ENCODE results near the gene AGPAT4. TPM values are rescaled to one million over a fixed set of nuclear protein-coding genes. Genes with fewer than 3 reads are reported as not detected.

The AGPAT4 gene
- total RNA-seq, 1 experiment from 2014 or later = 22.0 TPM

DNA sequence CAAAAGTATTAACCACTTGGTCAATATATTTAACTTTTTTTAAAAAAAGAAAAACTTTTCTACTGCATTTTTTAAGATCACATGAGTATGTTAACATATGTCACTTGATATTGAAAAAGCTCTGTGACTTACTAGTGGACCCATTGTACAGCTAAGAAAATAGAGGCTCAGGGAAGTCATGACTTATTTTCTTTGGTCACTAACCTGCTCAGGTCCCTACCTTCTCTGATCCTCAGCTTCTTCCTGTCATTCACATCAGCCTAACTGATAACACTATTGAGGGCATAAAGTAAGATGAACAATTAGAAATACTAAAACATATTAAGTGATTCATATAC, 19.8 kb downstream of the AGPAT4 start:
- Histone ChIP-seq H2AFZ (ENCODE audit: low read length) (no peak overlapping the region), H3K56ac (ENCODE audit: insufficient read length, low read depth, low read length) (no peak overlapping the region), H3T11ph (ENCODE audit: low read length) (no peak overlapping the region), H4K20me1 (ENCODE audit: control insufficient read depth, insufficient read depth, insufficient read length) (no peaks in the 10 kb centered on the region), H4K91ac (ENCODE audit: insufficient read length, low read depth, low read length) (no peak overlapping the region), H3K79me2 (ENCODE audit: insufficient read depth, low read length) (peaks cover 3% of the 10 kb centered on the region; the same call in 1 of the 2 replicates), H3K27ac (ENCODE audit: insufficient read length, low read depth, low read length) (no peak overlapping the region), H3K4ac (ENCODE audit: low read depth, low read length) (no peak overlapping the region), H3K9me3 (ENCODE audit: control insufficient read depth, low read depth, low read length) (no peaks in the 10 kb centered on the region), H3K4me1 (ENCODE audit: insufficient read depth, low read length) (no peaks in the 10 kb centered on the region), H3K23me2 (ENCODE audit: insufficient read length, low read depth, low read length, poor library complexity, severe bottlenecking) (no peaks in the 10 kb centered on the region), H2BK12ac (ENCODE audit: insufficient read length, low read depth, low read length) (no peak overlapping the region), H3K4me2 (ENCODE audit: insufficient read depth, insufficient read length, low read length) (no peak overlapping the region), H3K79me1 (ENCODE audit: insufficient read depth, low read depth, low read length, poor library complexity, severe bottlenecking) (peaks cover 2% of the 10 kb centered on the region), H3K14ac (ENCODE audit: insufficient read depth, low read length) (no peak overlapping the region), H4K5ac (ENCODE audit: insufficient read length, low read depth, low read length) (no peak overlapping the region), H2BK20ac (ENCODE audit: low read depth, low read length, poor library complexity, severe bottlenecking) (no peak overlapping the region), H3K27me3 (ENCODE audit: insufficient read depth, low read length) (no peaks in the 10 kb centered on the region), H2BK5ac (ENCODE audit: insufficient read length, low read length) (no peak overlapping the region), H3K18ac (ENCODE audit: insufficient read length, low read depth, low read length) (no peak overlapping the region), H3K23ac (ENCODE audit: insufficient read length, low read depth, low read length) (no peak overlapping the region), H2AK5ac (ENCODE audit: insufficient read length, low read length) (no peak overlapping the region), H2BK120ac (ENCODE audit: low read depth, low read length, poor library complexity, severe bottlenecking) (no peak overlapping the region), H2BK15ac (ENCODE audit: low read depth, low read length) (no peak overlapping the region), H3K9ac (ENCODE audit: extremely low read depth, insufficient read length, low read length) (no peak overlapping the region), H4K8ac (replicated peaks; ENCODE audit: insufficient read length, low read depth, low read length) (no peak overlapping the region)
- Mint-ChIP-seq H3K36me3 (ENCODE audit: insufficient read depth in 1 of 3, low read depth in 3 of 3) (peaks cover 7 to 21% (median 13%) of the 10 kb centered on the region in 3 experiments; a peak in 6 of 7 replicates), H3K9me3 (peaks cover 7 to 8% of the 10 kb centered on the region in 2 experiments), H3K27ac (no peak overlapping the region), H3K4me3 (no peak overlapping the region), H3K4me1 (peaks cover 27 to 38% of the 10 kb centered on the region in 2 experiments), H3K27me3 (ENCODE audit: low read depth) (no peaks in the 10 kb centered on the region)
- TF ChIP-seq, protein P1, sequence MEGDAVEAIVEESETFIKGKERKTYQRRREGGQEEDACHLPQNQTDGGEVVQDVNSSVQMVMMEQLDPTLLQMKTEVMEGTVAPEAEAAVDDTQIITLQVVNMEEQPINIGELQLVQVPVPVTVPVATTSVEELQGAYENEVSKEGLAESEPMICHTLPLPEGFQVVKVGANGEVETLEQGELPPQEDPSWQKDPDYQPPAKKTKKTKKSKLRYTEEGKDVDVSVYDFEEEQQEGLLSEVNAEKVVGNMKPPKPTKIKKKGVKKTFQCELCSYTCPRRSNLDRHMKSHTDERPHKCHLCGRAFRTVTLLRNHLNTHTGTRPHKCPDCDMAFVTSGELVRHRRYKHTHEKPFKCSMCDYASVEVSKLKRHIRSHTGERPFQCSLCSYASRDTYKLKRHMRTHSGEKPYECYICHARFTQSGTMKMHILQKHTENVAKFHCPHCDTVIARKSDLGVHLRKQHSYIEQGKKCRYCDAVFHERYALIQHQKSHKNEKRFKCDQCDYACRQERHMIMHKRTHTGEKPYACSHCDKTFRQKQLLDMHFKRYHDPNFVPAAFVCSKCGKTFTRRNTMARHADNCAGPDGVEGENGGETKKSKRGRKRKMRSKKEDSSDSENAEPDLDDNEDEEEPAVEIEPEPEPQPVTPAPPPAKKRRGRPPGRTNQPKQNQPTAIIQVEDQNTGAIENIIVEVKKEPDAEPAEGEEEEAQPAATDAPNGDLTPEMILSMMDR (conservative IDR thresholded peaks at IDR 0.05) = no peak
- DNase-seq = no peak
